GM19438 (cell line): Measurements from ENCODE around the gene HDAC8.
"Not testable (repeated sequence)": the region's sequence is repeated elsewhere in the genome, so short reads cannot be mapped to it uniquely, and the experiment has no call there.

Experiments
- ATAC-seq: cut with Tn5 transposase; IDR thresholded peaks from one replicate; pipeline ENCODE4 v1.9.1; 2021; ENCODE audit warnings: low read depth; ENCODE audit not compliant: unreplicated experiment

Gene HDAC8

DNA sequence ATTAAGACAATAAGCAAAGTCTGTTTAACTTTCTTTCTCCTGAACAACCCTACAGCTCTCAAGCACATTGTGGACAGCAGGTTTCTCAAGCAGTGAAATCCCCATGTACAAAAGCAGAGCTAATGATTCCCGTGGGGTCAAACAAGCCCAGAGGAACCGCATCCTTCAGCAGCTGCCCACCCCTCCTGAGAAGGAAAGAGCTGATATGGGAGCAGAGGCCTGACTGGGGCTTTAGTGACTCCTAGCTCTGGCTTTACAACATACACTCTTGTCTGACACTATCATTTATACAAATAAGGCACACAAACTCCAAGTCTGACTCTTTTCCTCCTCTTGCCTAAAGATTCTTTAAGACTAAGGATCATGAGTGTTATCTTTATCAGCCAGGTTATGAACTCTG is 32.8 kb downstream of the HDAC8 start:
- no peak for ATAC-seq

DNA sequence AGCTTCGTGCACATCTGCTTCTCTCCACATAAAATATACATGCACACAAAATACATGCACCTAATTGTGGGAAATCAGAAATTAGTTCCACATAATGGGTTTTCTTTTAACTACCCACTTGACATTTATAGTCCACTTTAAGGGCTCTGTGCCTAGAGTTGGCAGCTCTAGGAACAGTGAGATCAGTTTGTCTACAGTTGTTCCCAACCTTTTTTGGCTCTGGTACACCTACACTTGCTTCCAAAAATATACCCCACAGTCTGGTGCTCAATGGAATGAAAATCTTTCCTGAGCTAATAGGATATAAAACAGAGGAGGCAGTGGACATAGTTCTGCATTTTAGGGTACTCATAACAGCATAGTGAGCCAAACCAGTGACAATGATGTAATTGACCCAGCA is 36.1 kb downstream of the HDAC8 start:
- no peak for ATAC-seq

DNA sequence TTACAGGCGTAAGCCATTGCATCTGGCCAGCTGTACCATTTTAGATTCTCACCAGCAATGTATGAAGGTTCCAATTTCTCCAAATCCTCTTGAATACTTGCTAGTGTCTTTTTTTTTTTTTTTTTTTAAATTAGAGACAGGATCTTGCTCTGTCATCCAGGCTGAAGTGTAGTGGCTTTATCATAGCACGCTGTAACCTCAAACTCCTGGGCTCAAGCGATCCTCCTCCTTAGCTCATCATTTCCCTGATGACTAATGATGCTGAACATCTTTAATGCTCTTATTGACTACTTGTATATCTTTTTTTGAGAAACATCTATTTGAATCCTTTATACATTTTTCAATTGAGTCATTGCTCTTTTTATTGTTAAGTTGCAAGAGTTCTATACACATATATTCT is 40.3 kb downstream of the HDAC8 start:
- ATAC-seq: no peak

DNA sequence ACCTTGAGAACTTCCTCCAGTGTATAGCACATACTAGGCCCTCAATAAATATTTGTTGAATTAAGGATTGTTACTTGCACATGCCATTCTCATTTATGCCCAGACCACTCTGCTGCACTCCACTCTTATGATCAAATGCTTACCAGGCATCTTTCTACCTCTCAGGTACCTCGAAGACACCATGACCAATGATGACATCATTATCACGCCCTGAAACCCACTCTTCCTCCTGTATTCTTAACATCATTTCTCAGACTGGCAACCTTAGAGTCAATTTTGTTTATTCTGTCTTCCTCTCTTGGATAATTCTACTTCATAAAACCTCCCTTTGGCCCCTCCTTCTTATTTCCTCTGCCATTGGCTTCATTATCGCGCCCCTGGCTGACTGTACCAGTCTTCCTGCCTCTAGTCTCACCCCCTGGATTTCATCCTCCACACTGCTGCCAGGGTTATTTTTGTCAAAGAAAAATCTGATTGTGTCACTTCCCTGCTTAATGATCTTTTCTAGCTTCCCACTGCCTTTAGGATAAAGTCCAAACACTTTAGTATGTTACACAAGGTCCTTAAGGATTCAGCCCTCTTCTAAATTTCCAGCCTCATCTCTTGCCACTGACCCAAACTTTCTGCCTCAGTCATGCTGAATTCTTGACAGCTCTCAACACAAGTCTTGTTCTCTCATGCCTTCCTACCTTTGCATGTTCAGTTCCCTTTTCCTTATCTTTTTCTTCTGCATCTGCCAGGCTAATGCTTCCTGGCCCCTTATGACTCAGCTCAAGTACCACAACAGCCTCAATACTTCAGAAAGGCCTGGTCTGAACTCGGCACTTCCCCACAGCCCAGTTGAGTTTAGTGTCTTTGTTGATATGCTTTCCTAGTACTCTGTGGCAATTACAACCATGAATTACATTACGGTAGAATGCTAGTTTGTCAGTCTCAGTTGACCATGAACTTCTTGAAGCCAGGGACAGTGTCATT is 45.8 kb downstream of the HDAC8 start:
- ATAC-seq: no peak

DNA sequence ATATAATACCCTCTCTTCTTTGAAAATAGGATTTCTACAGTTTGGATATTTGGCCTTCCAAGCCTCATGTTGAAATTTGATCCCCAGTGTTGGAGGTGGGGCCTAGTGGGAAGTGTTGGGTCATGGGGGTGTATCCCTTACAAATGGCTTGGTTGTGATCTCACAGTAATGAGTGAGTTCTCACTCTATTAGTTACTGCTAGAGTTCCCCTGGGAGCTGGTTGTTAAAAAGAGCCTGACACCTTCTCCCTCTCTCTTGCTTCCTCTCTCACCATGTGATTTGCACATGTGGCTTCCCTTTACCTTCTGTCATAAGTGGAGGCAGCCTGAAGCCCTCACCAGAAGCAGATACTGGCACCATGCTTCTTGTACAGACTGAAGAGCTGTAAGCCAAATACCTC is 73.9 kb downstream of the HDAC8 start:
- ATAC-seq: peak; percentile 60

GRCh38 chrX:72495046-72495445 is 77.6 kb downstream of the HDAC8 start:
- ATAC-seq: no peak

DNA sequence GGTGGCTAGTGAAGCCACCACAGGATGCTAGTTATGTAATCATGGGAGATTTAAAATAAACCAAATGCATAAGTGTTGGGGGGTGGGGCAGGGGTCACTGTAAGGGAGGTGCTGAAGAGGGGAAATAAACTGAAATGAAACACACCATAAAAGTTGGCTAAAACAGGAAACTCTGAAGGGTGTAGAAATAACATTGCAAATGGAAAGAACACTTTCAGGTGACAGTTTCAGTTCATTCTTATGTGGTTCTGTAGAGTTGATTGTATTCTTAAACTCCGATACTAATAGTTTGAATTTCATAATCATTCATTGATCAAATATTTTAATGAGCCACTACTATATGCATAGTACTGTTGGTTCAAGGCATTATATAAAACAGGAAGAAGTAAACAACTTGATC is 80.1 kb downstream of the HDAC8 start:
- peak; percentile 56 for ATAC-seq

- ATAC-seq: not testable (repeated sequence)
These were observed 82.4 kb downstream of the HDAC8 start for GRCh38 chrX:72490221-72490620.

DNA sequence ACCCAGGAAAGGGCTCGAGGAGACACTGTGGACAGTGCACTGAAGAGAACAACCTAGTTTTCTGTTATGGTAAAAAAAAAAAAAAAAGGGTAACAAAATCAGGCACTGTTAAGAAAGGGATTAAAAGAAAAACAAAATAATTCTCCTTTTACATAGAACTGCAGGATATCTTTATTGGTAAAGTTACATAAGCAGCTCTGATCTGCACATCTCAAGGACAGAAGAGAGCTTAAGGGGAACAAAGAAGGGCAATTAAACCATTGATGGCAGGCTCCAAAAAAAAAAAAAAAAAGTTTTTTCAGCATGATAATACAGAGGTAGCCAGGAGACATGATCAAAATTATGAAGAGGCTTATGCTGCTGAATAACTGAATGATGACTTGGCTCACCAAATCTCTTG is 85.0 kb downstream of the HDAC8 start:
- ATAC-seq: no peak

GRCh38 chrX:72479324-72480274 is 93.0 kb downstream of the HDAC8 start:
- no peak for ATAC-seq

DNA sequence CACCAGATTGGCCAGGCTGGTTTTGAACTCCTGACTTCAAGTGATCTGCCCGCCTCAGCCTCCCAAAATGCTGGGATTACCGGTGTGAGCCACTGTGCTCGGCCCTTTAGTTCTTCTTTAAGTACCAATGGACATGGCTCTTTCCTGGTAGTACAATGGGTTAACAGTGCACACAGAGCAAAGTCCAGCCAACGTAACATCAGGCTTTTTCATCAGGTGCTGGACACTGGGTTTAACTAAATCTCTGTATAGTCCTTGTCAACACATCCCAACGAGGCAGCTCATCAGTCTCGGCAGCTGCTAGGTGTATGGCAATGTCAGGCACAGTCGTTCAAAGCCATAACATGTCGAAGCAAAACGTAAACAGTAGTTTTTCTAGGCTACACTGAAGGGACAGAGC is 93.8 kb downstream of the HDAC8 start:
- no peak for ATAC-seq

GRCh38 chrX:72478351-72478750 is 94.3 kb downstream of the HDAC8 start:
- ATAC-seq: no peak

- no peak for ATAC-seq
These were observed 94.9 kb downstream of the HDAC8 start for GRCh38 chrX:72477781-72478181.

- ATAC-seq: no peak
These were observed 95.3 kb downstream of the HDAC8 start for GRCh38 chrX:72477376-72477775.

DNA sequence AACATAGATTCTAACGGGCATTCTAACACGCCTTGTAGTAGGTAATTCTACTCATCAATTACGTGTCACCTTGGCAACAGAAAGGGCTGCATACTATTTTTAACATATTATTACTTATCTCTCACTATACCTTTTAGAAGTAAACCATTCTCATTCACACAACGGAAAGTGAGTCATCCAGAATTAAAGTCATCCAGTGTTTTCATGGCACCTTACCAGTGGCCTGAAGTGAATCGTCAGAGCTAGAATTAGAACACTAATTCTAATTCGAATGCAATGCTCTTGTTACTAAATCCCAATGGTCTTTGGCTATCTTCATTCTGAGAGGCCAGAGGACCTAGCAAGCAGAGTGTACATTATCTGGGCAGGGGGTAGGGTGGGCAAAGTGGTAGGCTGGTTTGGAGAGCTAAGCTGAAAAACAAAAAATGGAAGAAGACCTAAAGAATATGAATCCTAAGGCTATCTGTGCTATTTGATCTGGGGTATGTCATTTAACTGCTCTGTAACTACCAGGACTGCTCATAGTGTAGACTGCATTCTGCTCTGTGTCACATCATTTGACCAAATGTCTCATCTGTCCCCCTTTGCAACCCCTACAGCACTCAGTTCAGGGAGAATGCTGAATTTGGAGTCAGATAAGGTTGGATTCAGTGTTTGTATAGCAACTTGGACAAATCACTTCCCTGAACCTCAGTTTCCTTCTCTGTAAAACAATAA is 96.5 kb downstream of the HDAC8 start:
- no peak for ATAC-seq

GRCh38 chrX:72475338-72475737 is 97.3 kb downstream of the HDAC8 start:
- ATAC-seq: no peak

DNA sequence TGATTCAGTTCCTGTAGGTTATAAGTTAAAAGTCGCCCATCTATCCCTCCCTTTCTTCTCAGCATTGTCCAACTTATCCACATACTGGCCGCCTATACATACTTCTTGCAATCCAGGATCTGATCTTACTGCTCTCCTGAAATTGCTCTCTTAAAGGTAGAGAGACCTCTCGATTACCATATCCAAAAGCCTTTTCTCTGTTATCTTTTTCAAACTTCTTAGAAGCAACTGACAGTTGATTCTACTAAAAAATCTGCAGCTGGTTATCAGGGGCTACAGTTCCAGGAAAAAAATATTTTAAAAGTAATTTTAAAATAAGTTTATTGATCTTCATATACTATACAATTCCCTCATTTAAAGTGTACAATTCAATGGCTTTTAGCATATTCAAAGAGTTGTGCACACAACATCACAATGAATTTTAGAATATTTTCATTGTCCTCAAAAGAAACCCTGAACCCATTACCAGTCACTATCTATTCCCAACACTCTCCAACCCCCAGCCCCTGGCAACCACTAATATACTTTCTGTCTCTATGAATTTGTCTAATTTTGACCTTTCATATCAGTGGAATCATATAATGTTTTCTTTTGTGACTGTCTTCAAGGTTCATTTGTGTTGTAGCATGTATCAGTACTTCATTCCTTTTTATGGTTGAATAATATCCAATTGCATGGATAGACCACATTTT is 102.0 kb downstream of the HDAC8 start:
- no peak for ATAC-seq

DNA sequence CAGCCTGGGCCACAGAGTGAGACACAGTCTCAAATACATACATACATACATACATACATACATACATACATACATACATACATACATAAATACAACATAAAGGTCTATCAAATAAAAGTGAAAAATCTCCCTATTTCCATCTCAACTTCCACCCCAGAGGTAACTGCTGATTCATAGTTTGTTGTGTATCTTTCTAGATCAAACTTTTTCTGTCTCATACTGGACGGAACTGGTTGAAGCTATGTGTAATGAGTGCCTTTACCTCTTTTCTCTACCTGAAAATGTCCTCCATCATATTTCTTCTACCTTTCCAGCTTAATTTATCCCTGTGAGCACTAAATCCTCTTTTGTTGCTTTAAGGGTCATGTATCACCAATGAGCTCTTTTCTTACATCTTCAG is 102.5 kb downstream of the HDAC8 start:
- no peak for ATAC-seq

DNA sequence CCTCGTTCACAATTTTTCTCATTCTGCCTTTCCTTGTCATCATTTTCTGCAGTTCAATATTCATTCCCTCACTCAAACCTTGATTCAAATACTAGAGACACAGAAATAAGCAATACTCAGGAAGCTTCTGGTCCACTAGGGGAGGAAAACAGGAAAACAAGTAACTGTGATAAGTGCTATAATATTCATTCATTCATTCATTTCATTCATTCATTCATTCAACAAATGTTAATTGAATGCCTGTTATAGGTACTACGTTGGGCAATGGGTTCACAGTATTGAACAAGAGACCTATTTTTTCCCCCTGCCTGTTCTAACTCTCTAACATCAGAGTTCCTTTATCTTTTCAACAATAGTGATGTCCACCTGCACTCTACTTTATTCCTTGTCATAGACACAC is 104.0 kb downstream of the HDAC8 start:
- no peak for ATAC-seq

GRCh38 chrX:72467135-72467534 is 105.5 kb downstream of the HDAC8 start:
- ATAC-seq: no peak
